ENCODE data around the gene IMMP2L.

Gene IMMP2L

GRCh38 chr7:111498391-111499007 lies 63.8 kb downstream of the IMMP2L start:
- Histone ChIP-seq H3K9ac (ENCODE audit: low read depth, low read length) (no peak overlapping the region), H3K4me1 (ENCODE audit: control insufficient read depth, insufficient read depth, low read length) (no peaks in the 10 kb centered on the region), H3K27me3 (ENCODE audit: control insufficient read depth, insufficient read depth, low read length) (no peaks in the 10 kb centered on the region), H3K36me3 (ENCODE audit: control insufficient read depth, insufficient read depth, low read length) (peaks cover 2% of the 10 kb centered on the region), H3K4me3 (ENCODE audit: low read depth, low read length) (no peak overlapping the region), H3K9me3 (ENCODE audit: control insufficient read depth, insufficient read depth, low read length) (no peaks in the 10 kb centered on the region)

GRCh38 chr7:111495173-111495810 lies 67.0 kb downstream of the IMMP2L start:
- Histone ChIP-seq H3K36me3 (ENCODE audit: control insufficient read depth, insufficient read depth, low read length) (peaks cover 2% of the 10 kb centered on the region), H3K4me3 (ENCODE audit: low read depth, low read length) (no peak overlapping the region), H3K27me3 (ENCODE audit: control insufficient read depth, insufficient read depth, low read length) (no peaks in the 10 kb centered on the region), H3K4me1 (ENCODE audit: control insufficient read depth, insufficient read depth, low read length) (no peaks in the 10 kb centered on the region), H3K9me3 (ENCODE audit: control insufficient read depth, insufficient read depth, low read length) (no peaks in the 10 kb centered on the region), H3K9ac (ENCODE audit: low read depth, low read length) (no peak overlapping the region)

GRCh38 chr7:111492234-111492633 lies 70.1 kb downstream of the IMMP2L start:
- Histone ChIP-seq H3K9me3 (ENCODE audit: control insufficient read depth, insufficient read depth, low read length) (no peaks in the 10 kb centered on the region), H3K36me3 (ENCODE audit: control insufficient read depth, insufficient read depth, low read length) (no peaks in the 10 kb centered on the region), H3K9ac (ENCODE audit: low read depth, low read length) (no peak overlapping the region), H3K27me3 (ENCODE audit: control insufficient read depth, insufficient read depth, low read length) (no peaks in the 10 kb centered on the region), H3K4me3 (ENCODE audit: low read depth, low read length) (no peak overlapping the region), H3K4me1 (ENCODE audit: control insufficient read depth, insufficient read depth, low read length) (no peaks in the 10 kb centered on the region)

- Histone ChIP-seq H3K27me3 (ENCODE audit: control insufficient read depth, insufficient read depth, low read length) (no peaks in the 10 kb centered on the region), H3K36me3 (ENCODE audit: control insufficient read depth, insufficient read depth, low read length) (no peaks in the 10 kb centered on the region), H3K9me3 (ENCODE audit: control insufficient read depth, insufficient read depth, low read length) (no peaks in the 10 kb centered on the region), H3K4me3 (ENCODE audit: low read depth, low read length) (no peak overlapping the region), H3K9ac (ENCODE audit: low read depth, low read length) (no peak overlapping the region), H3K4me1 (ENCODE audit: control insufficient read depth, insufficient read depth, low read length) (no peaks in the 10 kb centered on the region)
Observed at GRCh38 chr7:111486472-111487142, 75.7 kb downstream of the IMMP2L start.

- no peak overlapping the region for H3K9ac ChIP-seq (ENCODE audit: low read depth, low read length)
- no peak overlapping the region for H3K4me3 ChIP-seq (ENCODE audit: low read depth, low read length)
- no peaks in the 10 kb centered on the region for H3K27me3 ChIP-seq (ENCODE audit: control insufficient read depth, insufficient read depth, low read length)
- no peaks in the 10 kb centered on the region for H3K36me3 ChIP-seq (ENCODE audit: control insufficient read depth, insufficient read depth, low read length)
- H3K9me3 ChIP-seq (ENCODE audit: control insufficient read depth, insufficient read depth, low read length) = no peaks in the 10 kb centered on the region
- no peaks in the 10 kb centered on the region for H3K4me1 ChIP-seq (ENCODE audit: control insufficient read depth, insufficient read depth, low read length)
Observed at GRCh38 chr7:111485701-111486380, 76.5 kb downstream of the IMMP2L start.

- no peak overlapping the region for H3K9ac ChIP-seq (ENCODE audit: low read depth, low read length)
- no peaks in the 10 kb centered on the region for H3K9me3 ChIP-seq (ENCODE audit: control insufficient read depth, insufficient read depth, low read length)
- no peak overlapping the region for H3K4me3 ChIP-seq (ENCODE audit: low read depth, low read length)
- H3K36me3 ChIP-seq (ENCODE audit: control insufficient read depth, insufficient read depth, low read length) = no peaks in the 10 kb centered on the region
- H3K4me1 ChIP-seq (ENCODE audit: control insufficient read depth, insufficient read depth, low read length) = no peaks in the 10 kb centered on the region
- H3K27me3 ChIP-seq (ENCODE audit: control insufficient read depth, insufficient read depth, low read length) = no peaks in the 10 kb centered on the region
Observed at GRCh38 chr7:111483078-111483477, 79.2 kb downstream of the IMMP2L start.

- Histone ChIP-seq H3K4me1 (ENCODE audit: control insufficient read depth, insufficient read depth, low read length) (no peaks in the 10 kb centered on the region), H3K9me3 (ENCODE audit: control insufficient read depth, insufficient read depth, low read length) (no peaks in the 10 kb centered on the region), H3K27me3 (ENCODE audit: control insufficient read depth, insufficient read depth, low read length) (no peaks in the 10 kb centered on the region), H3K4me3 (ENCODE audit: low read depth, low read length) (no peak overlapping the region), H3K36me3 (ENCODE audit: control insufficient read depth, insufficient read depth, low read length) (no peaks in the 10 kb centered on the region), H3K9ac (ENCODE audit: low read depth, low read length) (no peak overlapping the region)
Observed at GRCh38 chr7:111477462-111478225, 84.6 kb downstream of the IMMP2L start.

GRCh38 chr7:111476586-111477293 lies 85.6 kb downstream of the IMMP2L start:
- Histone ChIP-seq H3K9me3 (ENCODE audit: control insufficient read depth, insufficient read depth, low read length) (no peaks in the 10 kb centered on the region), H3K9ac (ENCODE audit: low read depth, low read length) (no peak overlapping the region), H3K27me3 (ENCODE audit: control insufficient read depth, insufficient read depth, low read length) (no peaks in the 10 kb centered on the region), H3K4me3 (ENCODE audit: low read depth, low read length) (no peak overlapping the region), H3K36me3 (ENCODE audit: control insufficient read depth, insufficient read depth, low read length) (no peaks in the 10 kb centered on the region), H3K4me1 (ENCODE audit: control insufficient read depth, insufficient read depth, low read length) (no peaks in the 10 kb centered on the region)

- Histone ChIP-seq H3K4me1 (ENCODE audit: control insufficient read depth, insufficient read depth, low read length) (no peaks in the 10 kb centered on the region), H3K27me3 (ENCODE audit: control insufficient read depth, insufficient read depth, low read length) (no peaks in the 10 kb centered on the region), H3K9ac (ENCODE audit: low read depth, low read length) (no peak overlapping the region), H3K4me3 (ENCODE audit: low read depth, low read length) (no peak overlapping the region), H3K9me3 (ENCODE audit: control insufficient read depth, insufficient read depth, low read length) (no peaks in the 10 kb centered on the region), H3K36me3 (ENCODE audit: control insufficient read depth, insufficient read depth, low read length) (no peaks in the 10 kb centered on the region)
Observed at GRCh38 chr7:111475959-111476358, 86.3 kb downstream of the IMMP2L start.

- H3K4me1 ChIP-seq (ENCODE audit: control insufficient read depth, insufficient read depth, low read length) = no peaks in the 10 kb centered on the region
- no peaks in the 10 kb centered on the region for H3K27me3 ChIP-seq (ENCODE audit: control insufficient read depth, insufficient read depth, low read length)
- H3K4me3 ChIP-seq (ENCODE audit: low read depth, low read length) = no peak overlapping the region
- H3K9ac ChIP-seq (ENCODE audit: low read depth, low read length) = no peak overlapping the region
- no peaks in the 10 kb centered on the region for H3K36me3 ChIP-seq (ENCODE audit: control insufficient read depth, insufficient read depth, low read length)
- H3K9me3 ChIP-seq (ENCODE audit: control insufficient read depth, insufficient read depth, low read length) = no peaks in the 10 kb centered on the region
Observed at GRCh38 chr7:111475419-111475748, 86.9 kb downstream of the IMMP2L start.
